ENCODE measurements around the gene SOX10. TPM values are rescaled to one million over a fixed set of nuclear protein-coding genes. Genes with fewer than 3 reads are reported as not detected.

SOX10 gene
- total and polyA plus RNA-seq, 2 of the 4 experiments (the other 2 are of a cell fraction) = not detected

DNA sequence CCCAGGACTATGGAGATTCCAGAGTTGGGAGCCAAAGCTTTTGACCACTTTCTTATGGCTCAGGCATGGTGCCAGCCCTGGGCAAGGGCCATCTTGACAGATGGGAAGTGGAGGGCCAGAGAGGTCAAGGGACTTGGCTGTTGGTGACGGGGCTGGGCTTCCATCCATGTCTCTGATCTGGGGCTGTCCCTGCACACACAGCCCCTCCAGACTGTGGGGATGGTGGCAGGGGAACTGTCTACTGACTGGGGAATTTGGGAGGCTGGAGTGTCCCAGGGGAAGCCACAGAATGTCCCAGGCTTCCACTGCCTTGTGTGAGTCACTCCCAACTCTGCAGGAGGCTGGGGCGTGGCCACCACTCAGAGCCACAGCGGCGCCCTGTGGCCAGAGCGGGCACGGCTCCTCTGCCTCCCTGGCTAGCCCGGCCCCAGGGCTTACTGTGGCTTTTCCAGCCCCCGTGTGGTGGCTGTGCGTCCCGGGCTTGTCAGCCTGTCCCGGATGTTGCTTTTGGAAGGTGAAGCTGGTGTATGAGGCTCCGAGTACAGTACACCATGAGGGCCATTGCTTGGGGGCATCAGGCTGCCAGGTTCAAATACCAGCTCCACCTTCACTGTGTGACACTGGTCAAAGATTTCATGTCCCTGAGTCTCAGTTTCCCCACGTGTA, 50.5 kb downstream of the SOX10 start (continued):
- TF ChIP-seq RCOR1 (IDR thresholded peaks at IDR 0.05; ENCODE audit: insufficient replicate concordance, low read length) = peak; percentile 68
- TF ChIP-seq MAZ (IDR thresholded peaks at IDR 0.05; ENCODE audit: borderline replicate concordance, low read depth, low read length) = peak; percentile 62; the same call in 1 of the 2 replicates

DNA sequence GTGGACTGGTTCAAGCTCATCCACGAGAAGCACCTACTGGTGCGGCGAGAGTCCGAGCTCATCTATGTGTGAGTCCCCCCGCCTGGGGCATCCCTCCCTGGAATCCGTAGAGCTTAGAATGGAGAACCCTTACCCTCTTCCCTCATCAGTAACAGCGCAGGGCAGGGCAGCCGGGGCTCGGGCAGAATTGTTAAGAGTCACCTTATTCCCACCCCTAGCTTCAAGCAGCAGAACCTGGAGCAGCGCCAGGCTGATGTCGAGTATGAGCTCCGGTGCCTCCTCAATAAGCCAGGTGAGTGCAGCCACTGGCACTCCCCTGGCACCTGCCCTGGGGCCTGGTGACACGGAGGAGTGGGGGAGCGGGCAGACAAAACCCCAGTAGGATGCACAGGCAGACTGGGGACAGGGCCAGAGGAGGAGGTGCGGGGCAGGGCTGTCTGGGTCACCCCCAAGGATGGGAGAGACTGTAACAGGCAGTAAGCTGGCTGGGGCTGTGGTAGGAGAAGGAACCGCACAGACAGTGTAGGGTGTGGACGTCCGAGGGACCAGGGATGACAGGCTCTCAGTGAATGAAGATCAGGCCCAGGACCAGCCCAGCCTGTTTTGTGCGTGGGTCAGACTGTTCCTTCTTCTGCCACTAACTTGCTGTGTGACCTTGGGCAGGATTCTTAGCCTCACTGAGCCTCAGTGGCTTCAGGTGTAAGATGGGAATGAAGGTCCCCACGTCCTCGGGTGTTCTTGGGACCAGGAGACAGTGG, 51.4 kb downstream of the SOX10 start:
- H3K4me3 ChIP-seq (ENCODE audit: insufficient read depth, low read depth, low read length) = no peak overlapping the region
- H3K27me3 ChIP-seq (ENCODE audit: control insufficient read depth, insufficient read depth, low read length) = no peaks in the 10 kb centered on the region
- peaks cover 3 to 43% of the 10 kb centered on the region in 2 experiments; a peak in 3 of 4 replicates for H3K79me1 ChIP-seq (ENCODE audit: low read depth in 1 of 2, low read length in 2 of 2)
- peak overlapping the region; percentile 60 for H3K23ac ChIP-seq (ENCODE audit: low read depth, low read length)
- H3K9me3 ChIP-seq (ENCODE audit: control insufficient read depth, insufficient read depth, low read length) = no peaks in the 10 kb centered on the region
- dilution Hi-C loops (cut with HindIII; ENCODE audit: low sequenced_read_pairs, unreplicated experiment) (no loop called here), intact Hi-C loops (cut with micrococcal nuclease) (loop anchor here (5.0 kb wide), 1 partner anchor 116 kb away; no protein-coding TSS in a partner anchor), in situ Hi-C loops (cut with MboI; ENCODE audit: low sequenced_read_pairs) (no loop called here)
- no TSS peak for BruUV-seq (replicated peaks)
- H3K18ac ChIP-seq (ENCODE audit: low read depth, low read length) = no peak overlapping the region
- no peak overlapping the region for H3K9ac ChIP-seq (ENCODE audit: low read depth, low read length)
- H2AK9ac ChIP-seq (replicated peaks; ENCODE audit: low read depth, low read length, poor library complexity) = peak overlapping the region; percentile 89
- H2BK5ac ChIP-seq (ENCODE audit: low read depth, low read length, poor library complexity, severe bottlenecking) = peak overlapping the region; percentile 51
- H2BK15ac ChIP-seq (ENCODE audit: low read depth, low read length) = peak overlapping the region; percentile 43; the same call in 1 of the 3 replicates
- peak overlapping the region; percentile 66 for H3K4ac ChIP-seq (ENCODE audit: low read depth, low read length)
- H3K4me2 ChIP-seq (ENCODE audit: low read depth, low read length) = no peak overlapping the region
- H4K8ac ChIP-seq (ENCODE audit: low read depth in 2 of 2, low read length in 2 of 2) = peak overlapping the region in 1 of 2 experiments; percentile 68; a peak in 2 of 4 replicates
- H3K14ac ChIP-seq (replicated peaks; ENCODE audit: low read depth, low read length) = peak overlapping the region; percentile 80
- peak overlapping the region; percentile 75 for H4K91ac ChIP-seq (ENCODE audit: insufficient read depth, low read depth, low read length)
- no peak overlapping the region for H4K5ac ChIP-seq (ENCODE audit: low read depth, low read length)
- H2AFZ ChIP-seq (replicated peaks; ENCODE audit: low read length, poor library complexity) = peak overlapping the region; percentile 72
- DNase-seq = no peak
- no peak for ATAC-seq (ENCODE audit: low read depth)
- H3K9me1 ChIP-seq (ENCODE audit: insufficient read depth, low read length) = peaks cover 8% of the 10 kb centered on the region
- no peak overlapping the region for H3K56ac ChIP-seq (ENCODE audit: extremely low read depth, insufficient read depth, low read length)
- peak overlapping the region; percentile 48 for H3K27ac ChIP-seq (ENCODE audit: insufficient read depth, low read length)
- ChIA-PET POLR2A (ENCODE audit: unreplicated experiment) (no interaction called here), CTCF (interaction anchor here (0.7 kb wide), 1 partner anchor 33 kb away, joined by 3 read pairs; no protein-coding TSS in a partner anchor)
- peak overlapping the region; percentile 65; the same call in 1 of the 2 replicates for H2BK20ac ChIP-seq (ENCODE audit: low read depth, low read length)
- peaks cover 16% of the 10 kb centered on the region for H3K4me1 ChIP-seq (ENCODE audit: control insufficient read depth, insufficient read depth, low read length)
- peaks cover 41% of the 10 kb centered on the region for H3K36me3 ChIP-seq (ENCODE audit: control insufficient read depth, insufficient read depth, low read length)
- WGBS, 2 experiments (ENCODE audit: extremely low coverage in 2 of 2, insufficient read length in 1 of 2) = 85% methylated on average over 10 of the region's 21 CpGs; no CpG with 5 or more reads in 1 of the 2 experiments
- peak overlapping the region; percentile 55 for H2BK120ac ChIP-seq (ENCODE audit: low read depth, low read length)
- H2AK5ac ChIP-seq (ENCODE audit: low read depth, low read length) = peak overlapping the region; percentile 95
- peaks cover 31% of the 10 kb centered on the region for H4K20me1 ChIP-seq (ENCODE audit: insufficient read depth, low read length)
- TF ChIP-seq POLR2A (IDR thresholded peaks at IDR 0.05; ENCODE audit: low read depth, low read length) = no peak
- no peak for TF ChIP-seq CEBPB (IDR thresholded peaks at IDR 0.05; ENCODE audit: low read depth, low read length)
- no peak for TF ChIP-seq BHLHE40 (IDR thresholded peaks at IDR 0.05; ENCODE audit: low read depth, low read length)
- TF ChIP-seq RFX5 (IDR thresholded peaks at IDR 0.05; ENCODE audit: low read depth, low read length) = no peak
- TF ChIP-seq, protein P1, sequence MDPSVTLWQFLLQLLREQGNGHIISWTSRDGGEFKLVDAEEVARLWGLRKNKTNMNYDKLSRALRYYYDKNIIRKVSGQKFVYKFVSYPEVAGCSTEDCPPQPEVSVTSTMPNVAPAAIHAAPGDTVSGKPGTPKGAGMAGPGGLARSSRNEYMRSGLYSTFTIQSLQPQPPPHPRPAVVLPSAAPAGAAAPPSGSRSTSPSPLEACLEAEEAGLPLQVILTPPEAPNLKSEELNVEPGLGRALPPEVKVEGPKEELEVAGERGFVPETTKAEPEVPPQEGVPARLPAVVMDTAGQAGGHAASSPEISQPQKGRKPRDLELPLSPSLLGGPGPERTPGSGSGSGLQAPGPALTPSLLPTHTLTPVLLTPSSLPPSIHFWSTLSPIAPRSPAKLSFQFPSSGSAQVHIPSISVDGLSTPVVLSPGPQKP (IDR thresholded peaks at IDR 0.05; ENCODE audit: borderline replicate concordance, low read depth, low read length) = no peak
- TF ChIP-seq, protein P2, sequence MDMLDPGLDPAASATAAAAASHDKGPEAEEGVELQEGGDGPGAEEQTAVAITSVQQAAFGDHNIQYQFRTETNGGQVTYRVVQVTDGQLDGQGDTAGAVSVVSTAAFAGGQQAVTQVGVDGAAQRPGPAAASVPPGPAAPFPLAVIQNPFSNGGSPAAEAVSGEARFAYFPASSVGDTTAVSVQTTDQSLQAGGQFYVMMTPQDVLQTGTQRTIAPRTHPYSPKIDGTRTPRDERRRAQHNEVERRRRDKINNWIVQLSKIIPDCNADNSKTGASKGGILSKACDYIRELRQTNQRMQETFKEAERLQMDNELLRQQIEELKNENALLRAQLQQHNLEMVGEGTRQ (IDR thresholded peaks at IDR 0.05; ENCODE audit: low read depth, low read length) = no peak
- no peak for TF ChIP-seq SMC3 (IDR thresholded peaks at IDR 0.05; ENCODE audit: low read depth, low read length)
- TF ChIP-seq RAD21 (IDR thresholded peaks at IDR 0.05; ENCODE audit: low read length) = no peak
- TF ChIP-seq MXI1 (IDR thresholded peaks at IDR 0.05; ENCODE audit: borderline replicate concordance, low read depth, low read length) = no peak
- no peak for TF ChIP-seq CHD1 (IDR thresholded peaks at IDR 0.05; ENCODE audit: low read depth, low read length)
